Effector CD8-positive, alpha-beta T cell (primary cell): ENCODE measurements around the gene TULP1.
"Not testable (repeated sequence)": the region's sequence is repeated elsewhere in the genome, so short reads cannot be mapped to it uniquely, and the experiment has no call there.

Source experiments
- DNase-seq: peaks from one replicate; lab custom pipeline; 2025; lab: John Stamatoyannopoulos, UW

TULP1 gene

GRCh38 chr6:35521235-35521634 is 8.5 kb upstream of the TULP1 start:
- DNase-seq: no peak

GRCh38 chr6:35519313-35520015 is 6.8 kb upstream of the TULP1 start:
- no peak for DNase-seq

- DNase-seq: no peak
These were observed 6.0 kb upstream of the TULP1 start for GRCh38 chr6:35518566-35519312.

- DNase-seq: not testable (repeated sequence)
These were observed 5.3 kb upstream of the TULP1 start for GRCh38 chr6:35517978-35518377.

GRCh38 chr6:35516712-35517111 is 4.0 kb upstream of the TULP1 start:
- no peak for DNase-seq

- DNase-seq: not testable (repeated sequence)
These were observed 3.2 kb upstream of the TULP1 start for GRCh38 chr6:35515939-35516338.

GRCh38 chr6:35514587-35514986 is 1.9 kb upstream of the TULP1 start:
- no peak for DNase-seq

- DNase-seq: no peak
These were observed 690 bp downstream of the TULP1 start for GRCh38 chr6:35512006-35512405.

GRCh38 chr6:35511562-35511941 is 1.1 kb downstream of the TULP1 start:
- no peak for DNase-seq

- no peak for DNase-seq
These were observed 1.7 kb downstream of the TULP1 start for GRCh38 chr6:35510916-35511561.

GRCh38 chr6:35508542-35508941 is 4.2 kb downstream of the TULP1 start:
- DNase-seq: no peak

- DNase-seq: no peak
These were observed 4.7 kb downstream of the TULP1 start for GRCh38 chr6:35508027-35508426.

- no peak for DNase-seq
These were observed 5.5 kb downstream of the TULP1 start for GRCh38 chr6:35507221-35507620.

- DNase-seq: no peak
These were observed 6.2 kb downstream of the TULP1 start for GRCh38 chr6:35506536-35506935.

GRCh38 chr6:35505999-35506412 is 6.7 kb downstream of the TULP1 start:
- DNase-seq: no peak

- DNase-seq: no peak
These were observed 9.2 kb downstream of the TULP1 start for GRCh38 chr6:35503534-35503933.

GRCh38 chr6:35501784-35502183 is 10.9 kb downstream of the TULP1 start:
- DNase-seq: no peak

GRCh38 chr6:35500782-35501181 is 11.9 kb downstream of the TULP1 start:
- no peak for DNase-seq

- DNase-seq: no peak
These were observed 13.3 kb downstream of the TULP1 start for GRCh38 chr6:35499372-35499771.

- DNase-seq: no peak
These were observed 14.2 kb downstream of the TULP1 start for GRCh38 chr6:35498422-35499067.

GRCh38 chr6:35497571-35498421 is 14.9 kb downstream of the TULP1 start:
- DNase-seq: peak; percentile 14
